ENCODE data around the gene ZBTB47.

- TF ChIP-seq EZH2 (IDR thresholded peaks at IDR 0.05) (no peak), POLR2AphosphoS5 (IDR thresholded peaks at IDR 0.05; ENCODE audit: borderline replicate concordance, low read depth, low read length) (no peak), FOXP2 (optimal IDR thresholded peaks at IDR 0.05; ENCODE audit: control extremely low read depth, extremely low read length, insufficient read depth) (no peak)
Measured at GRCh38 chr3:42670670-42671069, 17.2 kb downstream of the ZBTB47 start.

Measured in SK-N-MC (cell line).